ENCODE data around the gene TMEM91. TPM values are rescaled to one million over a fixed set of nuclear protein-coding genes. Genes with fewer than 3 reads are reported as not detected.

Gene TMEM91
- total and polyA plus RNA-seq, 9 of the 15 experiments (the other 6 are each of a cell fraction or from before 2014, with no cell fraction given) = 1.2 to 5.2 (median 2.7) TPM

DNA sequence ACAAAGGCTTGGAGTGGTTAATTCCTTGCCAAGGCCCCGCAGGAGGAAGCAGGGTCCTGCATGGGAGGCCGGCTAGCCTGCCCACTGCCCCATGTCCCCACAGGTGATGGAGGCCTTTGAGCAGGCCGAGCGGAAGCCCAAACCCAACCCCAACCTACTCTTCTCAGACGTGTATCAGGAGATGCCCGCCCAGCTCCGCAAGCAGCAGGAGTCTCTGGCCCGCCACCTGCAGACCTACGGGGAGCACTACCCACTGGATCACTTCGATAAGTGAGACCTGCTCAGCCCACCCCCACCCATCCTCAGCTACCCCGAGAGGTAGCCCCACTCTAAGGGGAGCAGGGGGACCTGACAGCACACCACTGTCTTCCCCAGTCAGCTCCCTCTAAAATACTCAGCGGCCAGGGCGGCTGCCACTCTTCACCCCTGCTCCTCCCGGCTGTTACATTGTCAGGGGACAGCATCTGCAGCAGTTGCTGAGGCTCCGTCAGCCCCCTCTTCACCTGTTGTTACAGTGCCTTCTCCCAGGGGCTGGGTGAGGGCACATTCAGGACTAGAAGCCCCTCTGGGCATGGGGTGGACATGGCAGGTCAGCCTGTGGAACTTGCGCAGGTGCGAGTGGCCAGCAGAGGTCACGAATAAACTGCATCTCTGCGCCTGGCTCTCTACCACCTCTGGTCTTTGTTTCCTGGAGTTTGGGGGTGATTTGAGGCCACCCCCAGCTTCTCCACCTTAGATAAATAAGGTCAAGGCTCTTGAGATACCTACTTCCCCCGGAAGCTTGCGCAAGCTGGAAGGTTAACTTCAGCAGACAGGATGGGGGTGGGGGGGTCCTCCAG is 48.2 kb downstream of the TMEM91 start:
- in situ Hi-C loops (cut with MboI) = no loop called here
- Histone ChIP-seq H3K36me3 (ENCODE audit: control insufficient read depth, insufficient read depth, low read length) (peaks cover 49% of the 10 kb centered on the region; the same call in 2 of the 3 replicates), H3K27me3 (ENCODE audit: control insufficient read depth in 2 of 2, insufficient read depth in 2 of 2, low read length in 2 of 2) (no peaks in the 10 kb centered on the region), H4K20me1 (replicated peaks; ENCODE audit: control insufficient read depth, insufficient read depth, low read length) (no peaks in the 10 kb centered on the region), H2AFZ (ENCODE audit: low read depth, low read length) (no peak overlapping the region), H3K79me2 (ENCODE audit: control insufficient read depth, insufficient read depth, low read length) (peaks cover 8% of the 10 kb centered on the region; the same call in 2 of the 3 replicates), H3K9me3 (replicated peaks; ENCODE audit: control insufficient read depth, insufficient read depth, low read depth, low read length) (no peaks in the 10 kb centered on the region), H3K9ac (ENCODE audit: insufficient read depth in 1 of 2, low read depth in 2 of 2, low read length in 2 of 2) (peak overlapping the region in 1 of 2 experiments; percentile 87; a peak in 2 of 4 replicates), H3K4me2 (ENCODE audit: insufficient read depth, low read length) (no peak overlapping the region), H3K9me1 (ENCODE audit: control insufficient read depth, insufficient read depth, low read length) (no peaks in the 10 kb centered on the region), H3K4me1 (replicated peaks in 1 of 2; ENCODE audit: control insufficient read depth in 2 of 2, insufficient read depth in 2 of 2, low read length in 2 of 2) (peaks cover 23 to 47% of the 10 kb centered on the region in 2 experiments), H3K4me3 (no peak overlapping the region), H3K27ac (ENCODE audit: extremely low read depth, low read depth, low read length) (no peak overlapping the region)
- DNase-seq (ENCODE audit: extremely low read depth in 1 of 4, low spot score in 3 of 4) = peak in 1 of 4 experiments; percentile 20
- BruUV-seq (replicated peaks) = no TSS peak
- ChIA-PET POLR2A (interaction anchor here (1.0 kb wide), 2 partner anchors 14 to 17 kb away, joined by 3 to 7 read pairs; no protein-coding TSS in a partner anchor), CTCF (ENCODE audit: low intra/inter-chr PET ratio) (interaction anchor here (0.6 kb wide), 1 partner anchor 33 kb away, joined by 3 read pairs; no protein-coding TSS in a partner anchor)
- no peak for ATAC-seq
- intact Hi-C loops (cut with micrococcal nuclease) = no loop called here
- TF ChIP-seq CEBPG (CRISPR knock-in tag; IDR thresholded peaks at IDR 0.05) (peak; percentile 25; the same call in 1 of the 2 replicates), CEBPG (tag; conservative IDR thresholded peaks at IDR 0.05 in 1 of 2, IDR thresholded peaks at IDR 0.05 in 1 of 2) (peak in 1 of 2 experiments; percentile 40; a peak in 2 of 4 replicates), GABPA (tag; conservative IDR thresholded peaks at IDR 0.05; ENCODE audit: low read depth) (peak; percentile 37; the same call in 1 of the 2 replicates), FIP1L1 (IDR thresholded peaks at IDR 0.05; ENCODE audit: low read depth, low read length, poor library complexity, severe bottlenecking) (no peak), ETV1 (tag; conservative IDR thresholded peaks at IDR 0.05; ENCODE audit: low read depth) (peak; percentile 32; the same call in 1 of the 2 replicates), CEBPB (tag; IDR thresholded peaks at IDR 0.05) (peak; percentile 91), FOXM1 (IDR thresholded peaks at IDR 0.05; ENCODE audit: low read depth) (no peak), FOXM1 (CRISPR knock-in tag; IDR thresholded peaks at IDR 0.05; ENCODE audit: low read depth) (no peak)
- TF ChIP-seq, protein P1, sequence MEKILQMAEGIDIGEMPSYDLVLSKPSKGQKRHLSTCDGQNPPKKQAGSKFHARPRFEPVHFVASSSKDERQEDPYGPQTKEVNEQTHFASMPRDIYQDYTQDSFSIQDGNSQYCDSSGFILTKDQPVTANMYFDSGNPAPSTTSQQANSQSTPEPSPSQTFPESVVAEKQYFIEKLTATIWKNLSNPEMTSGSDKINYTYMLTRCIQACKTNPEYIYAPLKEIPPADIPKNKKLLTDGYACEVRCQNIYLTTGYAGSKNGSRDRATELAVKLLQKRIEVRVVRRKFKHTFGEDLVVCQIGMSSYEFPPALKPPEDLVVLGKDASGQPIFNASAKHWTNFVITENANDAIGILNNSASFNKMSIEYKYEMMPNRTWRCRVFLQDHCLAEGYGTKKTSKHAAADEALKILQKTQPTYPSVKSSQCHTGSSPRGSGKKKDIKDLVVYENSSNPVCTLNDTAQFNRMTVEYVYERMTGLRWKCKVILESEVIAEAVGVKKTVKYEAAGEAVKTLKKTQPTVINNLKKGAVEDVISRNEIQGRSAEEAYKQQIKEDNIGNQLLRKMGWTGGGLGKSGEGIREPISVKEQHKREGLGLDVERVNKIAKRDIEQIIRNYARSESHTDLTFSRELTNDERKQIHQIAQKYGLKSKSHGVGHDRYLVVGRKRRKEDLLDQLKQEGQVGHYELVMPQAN (IDR thresholded peaks at IDR 0.05; ENCODE audit: borderline replicate concordance) = no peak
- 83% methylated on average over 17 of the region's 21 CpGs for WGBS (ENCODE audit: insufficient coverage, low coverage, missing lambda C conversion rate)
- FAIRE-seq = no peak

Data from K562 (cell line).